ENCODE results near the gene BCKDHA.
A peak's percentile ranks its signal among the peaks of the same experiment; 100 is the strongest.

The BCKDHA gene

GRCh38 chr19:41441321-41441945 lies 43.8 kb downstream of the BCKDHA start:
- Histone ChIP-seq H3K9me3 (replicated peaks in 1 of 2; ENCODE audit: control insufficient read depth in 2 of 2, insufficient read depth in 1 of 2, low read depth in 1 of 2, low read length in 2 of 2) (peaks cover 0 to 2% of the 10 kb centered on the region in 2 donors), H2AK5ac (ENCODE audit: low read depth, low read length) (no peak overlapping the region), H3K4me3 (ENCODE audit: low read length in 2 of 2) (no peak overlapping the region), H3K18ac (ENCODE audit: low read length) (no peak overlapping the region), H2BK120ac (ENCODE audit: low read depth, low read length) (no peak overlapping the region), H3K9ac (ENCODE audit: low read depth, low read length, poor library complexity) (peak overlapping the region; percentile 9), H3K4me2 (ENCODE audit: insufficient read depth, low read length, poor library complexity, severe bottlenecking) (no peak overlapping the region), H3K4me1 (ENCODE audit: control insufficient read depth in 2 of 2, insufficient read depth in 1 of 2, low read depth in 1 of 2, low read length in 2 of 2) (no peaks in the 10 kb centered on the region), H3K36me3 (replicated peaks in 1 of 2; ENCODE audit: control insufficient read depth in 2 of 2, insufficient read depth in 2 of 2, low read length in 2 of 2) (peaks cover 8 to 14% of the 10 kb centered on the region in 2 donors), H4K91ac (ENCODE audit: low read depth, low read length, poor library complexity) (no peak overlapping the region), H3K4ac (ENCODE audit: low read length) (no peak overlapping the region), H3K27me3 (ENCODE audit: control insufficient read depth in 3 of 3, insufficient read depth in 3 of 3, low read depth in 1 of 3, low read length in 3 of 3) (peaks cover 0 to 9% (median 0%) of the 10 kb centered on the region in 3 experiments), H4K8ac (ENCODE audit: low read depth, low read length) (no peak overlapping the region), H2BK15ac (ENCODE audit: low read length) (no peak overlapping the region), H2BK12ac (ENCODE audit: low read length) (no peak overlapping the region), H2BK5ac (ENCODE audit: low read length) (no peak overlapping the region), H3K14ac (ENCODE audit: low read length) (no peak overlapping the region), H3K23ac (ENCODE audit: low read depth, low read length, poor library complexity) (no peak overlapping the region), H3K27ac (replicated peaks; ENCODE audit: low read length) (no peak overlapping the region), H3K79me1 (ENCODE audit: low read depth, low read length) (no peaks in the 10 kb centered on the region), H2AFZ (ENCODE audit: low read length) (no peak overlapping the region)
- WGBS, 2 donors (ENCODE audit: extremely low coverage in 2 of 2, insufficient read length in 2 of 2, insufficient replicate concordance in 1 of 2) = no CpG with 5 or more reads among the region's 15 CpGs
- no peak for DNase-seq (ENCODE audit: low spot score)

DNA sequence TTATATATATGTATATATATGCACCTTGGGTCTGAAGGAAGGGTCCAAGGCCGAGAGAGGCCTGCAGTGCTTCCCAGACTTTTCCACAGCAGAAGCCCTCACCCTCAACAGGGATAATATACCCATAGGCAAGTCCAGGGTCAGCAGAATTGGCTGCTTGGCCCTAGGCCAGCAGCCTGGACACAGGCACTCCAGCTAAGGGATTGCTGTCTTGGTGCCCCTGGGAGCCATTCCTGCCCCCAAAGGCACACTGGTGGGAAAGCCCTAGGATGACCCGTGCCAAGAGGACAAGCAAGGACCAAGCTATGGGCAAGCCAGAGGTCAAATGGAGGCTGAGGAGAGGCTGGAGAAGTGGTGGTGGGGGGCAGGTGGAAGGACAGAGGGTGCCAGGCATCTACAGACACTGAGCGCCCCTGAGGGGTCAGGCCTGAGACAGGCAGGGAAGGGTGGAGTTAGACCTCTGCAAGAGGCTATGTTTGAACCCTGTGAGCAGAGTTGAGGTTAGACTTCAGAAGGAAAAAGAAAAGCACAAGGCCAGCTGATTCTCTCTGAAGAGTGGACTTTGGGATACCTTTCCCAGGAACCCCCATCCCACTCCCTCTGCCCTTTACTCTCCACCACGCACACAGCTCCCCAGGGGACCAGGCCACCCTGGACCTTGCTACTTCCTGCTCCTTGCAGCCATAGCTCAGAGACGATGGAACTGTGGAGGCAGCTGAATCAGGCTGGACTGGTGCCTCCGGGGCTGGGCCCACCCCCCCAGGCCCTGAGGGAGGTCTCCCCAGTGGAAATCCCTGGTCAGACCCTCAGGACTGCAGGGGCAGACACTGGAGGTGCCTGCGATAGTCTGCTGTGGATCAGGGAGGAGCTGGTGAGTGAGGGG lies 45.1 kb downstream of the BCKDHA start, which contains the start of gene ERICH4:
TSS of gene ERICH4 (plus strand) at position 684 of the 883 bp plus-strand sequence. CDS start at position 698, 14 bp downstream.
- Histone ChIP-seq H3K4me3 (ENCODE audit: low read length in 2 of 2) (no peak within 1 kb of the TSS), H3K9me3 (replicated peaks in 1 of 2; ENCODE audit: control insufficient read depth in 2 of 2, insufficient read depth in 1 of 2, low read depth in 1 of 2, low read length in 2 of 2) (peaks cover 0 to 2% of the 10 kb centered on the region in 2 donors), H4K8ac (ENCODE audit: low read depth, low read length) (peak within 1 kb of the TSS; percentile 77), H2BK12ac (ENCODE audit: low read length) (peak within 1 kb of the TSS; percentile 3), H3K4me1 (ENCODE audit: control insufficient read depth in 2 of 2, insufficient read depth in 1 of 2, low read depth in 1 of 2, low read length in 2 of 2) (no peaks in the 10 kb centered on the region), H3K9ac (ENCODE audit: low read depth, low read length, poor library complexity) (no peak within 1 kb of the TSS), H4K91ac (ENCODE audit: low read depth, low read length, poor library complexity) (no peak within 1 kb of the TSS), H3K79me1 (ENCODE audit: low read depth, low read length) (no peaks in the 10 kb centered on the region), H3K27me3 (ENCODE audit: control insufficient read depth in 3 of 3, insufficient read depth in 3 of 3, low read depth in 1 of 3, low read length in 3 of 3) (peaks cover 0 to 9% (median 2%) of the 10 kb centered on the region in 3 experiments), H2BK15ac (ENCODE audit: low read length) (peak within 1 kb of the TSS; percentile 43), H3K18ac (ENCODE audit: low read length) (peak within 1 kb of the TSS; percentile 17), H2AFZ (ENCODE audit: low read length) (peak within 1 kb of the TSS; percentile 45), H3K4ac (ENCODE audit: low read length) (peak within 1 kb of the TSS; percentile 72), H2BK5ac (ENCODE audit: low read length) (no peak within 1 kb of the TSS), H3K23ac (ENCODE audit: low read depth, low read length, poor library complexity) (peak within 1 kb of the TSS; percentile 73), H2BK120ac (ENCODE audit: low read depth, low read length) (no peak within 1 kb of the TSS), H3K27ac (replicated peaks; ENCODE audit: low read length) (no peak within 1 kb of the TSS), H2AK5ac (ENCODE audit: low read depth, low read length) (peak within 1 kb of the TSS; percentile 74), H3K4me2 (ENCODE audit: insufficient read depth, low read length, poor library complexity, severe bottlenecking) (no peak within 1 kb of the TSS), H3K36me3 (replicated peaks in 1 of 2; ENCODE audit: control insufficient read depth in 2 of 2, insufficient read depth in 2 of 2, low read length in 2 of 2) (peaks cover 4 to 6% of the 10 kb centered on the region in 2 donors), H3K14ac (ENCODE audit: low read length) (peak within 1 kb of the TSS; percentile 50)
- DNase-seq (ENCODE audit: low spot score) = no peak
- no CpG with 5 or more reads among the region's 7 CpGs for WGBS, 2 donors (ENCODE audit: extremely low coverage in 2 of 2, insufficient read length in 2 of 2, insufficient replicate concordance in 1 of 2)

GRCh38 chr19:41443813-41444455 lies 46.3 kb downstream of the BCKDHA start:
- H3K36me3 ChIP-seq (replicated peaks in 1 of 2; ENCODE audit: control insufficient read depth in 2 of 2, insufficient read depth in 2 of 2, low read length in 2 of 2) = no peaks in the 10 kb centered on the region
- peak overlapping the region; percentile 3 for H2BK12ac ChIP-seq (ENCODE audit: low read length)
- no CpG with 5 or more reads among the region's 6 CpGs for WGBS, 2 donors (ENCODE audit: extremely low coverage in 2 of 2, insufficient read length in 2 of 2, insufficient replicate concordance in 1 of 2)
- H2BK5ac ChIP-seq (ENCODE audit: low read length) = no peak overlapping the region
- H3K4me3 ChIP-seq (ENCODE audit: low read length in 2 of 2) = no peak overlapping the region
- no peak overlapping the region for H3K9ac ChIP-seq (ENCODE audit: low read depth, low read length, poor library complexity)
- peak overlapping the region; percentile 73 for H3K23ac ChIP-seq (ENCODE audit: low read depth, low read length, poor library complexity)
- no peak overlapping the region for H3K27ac ChIP-seq (replicated peaks; ENCODE audit: low read length)
- H2BK15ac ChIP-seq (ENCODE audit: low read length) = no peak overlapping the region
- no peak overlapping the region for H3K18ac ChIP-seq (ENCODE audit: low read length)
- peak overlapping the region; percentile 50 for H3K14ac ChIP-seq (ENCODE audit: low read length)
- no peak overlapping the region for H3K4me2 ChIP-seq (ENCODE audit: insufficient read depth, low read length, poor library complexity, severe bottlenecking)
- H2AK5ac ChIP-seq (ENCODE audit: low read depth, low read length) = no peak overlapping the region
- no peaks in the 10 kb centered on the region for H3K79me1 ChIP-seq (ENCODE audit: low read depth, low read length)
- H4K91ac ChIP-seq (ENCODE audit: low read depth, low read length, poor library complexity) = no peak overlapping the region
- no peak overlapping the region for H2AFZ ChIP-seq (ENCODE audit: low read length)
- H3K9me3 ChIP-seq (replicated peaks in 1 of 2; ENCODE audit: control insufficient read depth in 2 of 2, insufficient read depth in 1 of 2, low read depth in 1 of 2, low read length in 2 of 2) = peaks cover 0 to 2% of the 10 kb centered on the region in 2 donors
- H4K8ac ChIP-seq (ENCODE audit: low read depth, low read length) = peak overlapping the region; percentile 43
- DNase-seq (ENCODE audit: low spot score) = no peak
- no peak overlapping the region for H2BK120ac ChIP-seq (ENCODE audit: low read depth, low read length)
- no peaks in the 10 kb centered on the region for H3K4me1 ChIP-seq (ENCODE audit: control insufficient read depth in 2 of 2, insufficient read depth in 1 of 2, low read depth in 1 of 2, low read length in 2 of 2)
- H3K4ac ChIP-seq (ENCODE audit: low read length) = peak overlapping the region; percentile 17
- peaks cover 0 to 9% (median 2%) of the 10 kb centered on the region in 3 experiments for H3K27me3 ChIP-seq (ENCODE audit: control insufficient read depth in 3 of 3, insufficient read depth in 3 of 3, low read depth in 1 of 3, low read length in 3 of 3)
